Endothelial cell (in vitro differentiated cells): Measurements from ENCODE around the gene THY1. TPM values are rescaled to one million over a fixed set of nuclear protein-coding genes. Genes with fewer than 3 reads are reported as not detected.
"Not testable (repeated sequence)": the region's sequence is repeated elsewhere in the genome, so short reads cannot be mapped to it uniquely, and the experiment has no call there.

Experiments
- DNase-seq: peaks from one replicate; pipeline ENCODE4 v3.0.0; 2021; ENCODE audit warnings: low spot score
- H3K27ac Mint-ChIP-seq: one replicate; pipeline ENCODE4 v1.8.0; 2021; ENCODE audit warnings: mixed read lengths, inconsistent platforms; ENCODE audit not compliant: unreplicated experiment
- H3K27me3 Mint-ChIP-seq: one replicate; pipeline ENCODE4 v1.8.0; 2021; ENCODE audit warnings: mild to moderate bottlenecking, moderate library complexity, mixed read lengths, inconsistent platforms; ENCODE audit not compliant: unreplicated experiment
- H3K36me3 Mint-ChIP-seq: one replicate; pipeline ENCODE4 v1.8.0; 2021; ENCODE audit warnings: mild to moderate bottlenecking, low read depth, mixed read lengths, inconsistent platforms; ENCODE audit not compliant: unreplicated experiment
- H3K4me1 Mint-ChIP-seq: one replicate; pipeline ENCODE4 v1.8.0; 2021; ENCODE audit warnings: mild to moderate bottlenecking, mixed read lengths, inconsistent platforms; ENCODE audit not compliant: unreplicated experiment
- H3K4me3 Mint-ChIP-seq: one replicate; pipeline ENCODE4 v1.8.0; 2021; ENCODE audit warnings: mild to moderate bottlenecking, mixed read lengths, inconsistent platforms; ENCODE audit not compliant: unreplicated experiment
- H3K9me3 Mint-ChIP-seq: one replicate; pipeline ENCODE4 v1.8.0; 2021; ENCODE audit warnings: mixed read lengths, inconsistent platforms; ENCODE audit not compliant: unreplicated experiment
- total RNA-seq: library from RNA; stranded (reverse); fragmentation: NEBNext Ultra II Directional; extraction: Animal tissue kit (Norgen Biotek cat#: 25700); gene quantifications from one replicate; pipeline ENCODE4 v1.2.1, GENCODE V29; 2021; ENCODE audit not compliant: unreplicated experiment
- TF ChIP-seq, protein P1 (sequence below): fragments of 200-600 bp; sonication (generic); IDR thresholded peaks from one replicate; pipeline ENCODE4 v1.5.0; 2021; ENCODE audit warnings: antibody characterized with exemption; ENCODE audit not compliant: unreplicated experiment

Gene THY1
- total RNA-seq, 1 donor from 2014 or later: 526 TPM

- Mint-ChIP-seq H3K36me3 (no peaks in the 10 kb centered on the region), H3K9me3 (no peaks in the 10 kb centered on the region), H3K27me3 (peaks cover 2% of the 10 kb centered on the region), H3K4me1 (peaks cover 25% of the 10 kb centered on the region), H3K4me3 (no peak overlapping the region), H3K27ac (no peak overlapping the region)
- DNase-seq: no peak
- TF ChIP-seq, protein P1, sequence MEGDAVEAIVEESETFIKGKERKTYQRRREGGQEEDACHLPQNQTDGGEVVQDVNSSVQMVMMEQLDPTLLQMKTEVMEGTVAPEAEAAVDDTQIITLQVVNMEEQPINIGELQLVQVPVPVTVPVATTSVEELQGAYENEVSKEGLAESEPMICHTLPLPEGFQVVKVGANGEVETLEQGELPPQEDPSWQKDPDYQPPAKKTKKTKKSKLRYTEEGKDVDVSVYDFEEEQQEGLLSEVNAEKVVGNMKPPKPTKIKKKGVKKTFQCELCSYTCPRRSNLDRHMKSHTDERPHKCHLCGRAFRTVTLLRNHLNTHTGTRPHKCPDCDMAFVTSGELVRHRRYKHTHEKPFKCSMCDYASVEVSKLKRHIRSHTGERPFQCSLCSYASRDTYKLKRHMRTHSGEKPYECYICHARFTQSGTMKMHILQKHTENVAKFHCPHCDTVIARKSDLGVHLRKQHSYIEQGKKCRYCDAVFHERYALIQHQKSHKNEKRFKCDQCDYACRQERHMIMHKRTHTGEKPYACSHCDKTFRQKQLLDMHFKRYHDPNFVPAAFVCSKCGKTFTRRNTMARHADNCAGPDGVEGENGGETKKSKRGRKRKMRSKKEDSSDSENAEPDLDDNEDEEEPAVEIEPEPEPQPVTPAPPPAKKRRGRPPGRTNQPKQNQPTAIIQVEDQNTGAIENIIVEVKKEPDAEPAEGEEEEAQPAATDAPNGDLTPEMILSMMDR: no peak
These were observed 22.4 kb upstream of the THY1 start for GRCh38 chr11:119445379-119445778.

DNA sequence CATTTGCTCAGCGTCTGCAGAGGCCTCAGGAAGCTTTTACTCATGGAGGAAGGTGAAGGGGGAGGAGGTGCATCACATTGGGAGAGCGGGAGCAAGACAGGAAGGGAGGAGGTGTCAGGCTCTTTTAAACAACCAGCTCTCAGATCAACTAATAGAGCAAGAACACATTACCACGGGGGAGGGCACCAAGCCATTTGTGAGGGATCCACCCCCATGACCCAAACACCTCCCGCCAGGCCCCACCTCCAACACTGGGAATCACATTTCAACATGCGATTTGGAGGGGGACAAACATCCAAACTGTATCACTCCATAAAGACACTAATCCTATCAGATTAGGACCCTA, 18.9 kb upstream of the THY1 start:
- TF ChIP-seq, protein P1: no peak
- Mint-ChIP-seq H3K27ac (no peak overlapping the region), H3K9me3 (no peaks in the 10 kb centered on the region), H3K36me3 (no peaks in the 10 kb centered on the region), H3K4me3 (no peak overlapping the region), H3K27me3 (peaks cover 2% of the 10 kb centered on the region), H3K4me1 (peaks cover 14% of the 10 kb centered on the region)
- no peak for DNase-seq

DNA sequence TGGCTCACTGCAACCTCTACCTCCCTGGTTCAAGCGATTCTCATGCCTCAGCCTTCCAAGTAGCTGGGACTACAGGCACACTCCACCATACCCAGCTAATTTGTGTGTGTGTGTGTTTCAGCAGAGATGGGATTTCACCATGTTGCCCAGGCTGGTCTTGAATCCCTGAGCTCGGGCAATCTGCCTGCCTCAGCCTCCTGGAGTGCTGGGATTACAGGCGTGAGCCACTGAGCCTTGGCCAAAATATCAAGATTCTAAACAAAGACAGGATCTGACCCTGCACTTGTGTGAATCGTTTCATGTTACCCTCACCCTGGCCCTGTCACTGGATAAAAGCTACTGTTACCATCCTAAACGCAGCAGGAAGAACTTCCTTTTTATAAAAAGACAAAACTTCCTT, 15.6 kb upstream of the THY1 start:
- Mint-ChIP-seq H3K27ac (peak overlapping the region; percentile 61), H3K36me3 (no peaks in the 10 kb centered on the region), H3K27me3 (peaks cover 2% of the 10 kb centered on the region), H3K4me1 (peaks cover 18% of the 10 kb centered on the region), H3K9me3 (no peaks in the 10 kb centered on the region), H3K4me3 (no peak overlapping the region)
- TF ChIP-seq, protein P1: no peak
- no peak for DNase-seq

DNA sequence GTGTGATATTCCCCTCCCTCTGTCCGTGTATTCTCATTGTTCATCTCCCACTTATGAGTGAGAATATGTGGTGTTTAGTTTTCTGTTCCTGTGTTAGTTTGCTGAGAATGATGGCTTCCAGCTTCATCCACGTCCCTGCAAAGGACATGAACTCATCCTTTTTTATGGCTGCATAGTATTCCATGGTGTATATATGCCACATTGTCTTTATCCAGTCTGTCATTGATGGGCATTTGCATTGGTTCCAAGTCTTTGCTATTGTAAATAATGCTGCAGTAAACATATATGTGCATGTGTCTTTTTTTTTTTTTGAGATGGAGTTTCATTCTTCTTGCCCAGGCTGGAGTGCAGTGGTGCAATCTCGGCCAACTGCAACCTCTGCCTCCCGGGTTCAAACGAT, 14.5 kb upstream of the THY1 start:
- Mint-ChIP-seq H3K27ac (peak overlapping the region; percentile 52), H3K4me1 (peaks cover 27% of the 10 kb centered on the region)
- H3K4me3 Mint-ChIP-seq, H3K9me3 Mint-ChIP-seq, H3K27me3 Mint-ChIP-seq, H3K36me3 Mint-ChIP-seq, DNase-seq: not testable (repeated sequence)

DNA sequence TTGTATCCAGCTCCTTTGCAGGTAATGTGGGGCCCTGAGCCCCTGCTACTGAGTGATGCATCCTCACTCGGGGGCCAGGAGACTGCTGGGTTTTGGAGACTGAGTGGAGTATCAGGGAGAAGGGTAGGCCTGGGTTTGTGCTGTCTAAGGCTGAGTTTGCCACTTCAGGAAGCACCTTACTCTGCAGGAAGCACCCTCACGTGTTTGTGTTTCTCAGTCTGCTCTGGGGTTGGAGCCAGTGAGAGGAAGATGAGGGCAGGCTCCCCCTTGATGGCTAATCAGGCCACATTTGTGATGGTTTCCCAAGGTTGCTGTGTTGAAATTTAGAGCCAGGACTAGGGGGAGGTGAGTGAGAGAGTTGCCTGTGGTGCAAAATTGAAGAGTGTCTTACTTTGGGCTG, 13.7 kb upstream of the THY1 start:
- Mint-ChIP-seq H3K27ac (no peak overlapping the region), H3K9me3 (no peaks in the 10 kb centered on the region), H3K27me3 (peaks cover 2% of the 10 kb centered on the region), H3K4me1 (peaks cover 30% of the 10 kb centered on the region), H3K36me3 (no peaks in the 10 kb centered on the region), H3K4me3 (no peak overlapping the region)
- no peak for DNase-seq
- TF ChIP-seq, protein P1: no peak

DNA sequence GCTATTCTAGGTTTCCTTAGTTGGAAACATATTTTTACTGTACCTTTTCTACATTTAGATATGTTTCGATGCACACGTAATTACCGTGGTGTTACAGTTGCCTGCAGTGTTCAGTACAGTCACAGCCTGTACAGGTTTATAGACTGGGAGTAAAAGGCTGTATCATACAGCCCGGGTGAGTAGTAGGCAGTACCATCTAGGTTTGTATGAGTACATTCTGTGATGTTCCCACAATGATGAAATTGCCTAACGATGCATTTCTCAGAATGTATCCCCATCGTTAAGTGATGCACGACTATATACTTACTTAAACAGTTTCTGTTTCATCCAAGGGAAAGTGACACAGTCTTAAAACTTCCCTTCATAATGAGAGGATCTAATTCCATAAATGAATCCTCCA, 13.1 kb upstream of the THY1 start:
- Mint-ChIP-seq H3K4me1 (peaks cover 26% of the 10 kb centered on the region), H3K27me3 (peaks cover 2% of the 10 kb centered on the region), H3K27ac (no peak overlapping the region), H3K36me3 (no peaks in the 10 kb centered on the region), H3K4me3 (no peak overlapping the region), H3K9me3 (no peaks in the 10 kb centered on the region)
- no peak for DNase-seq
- TF ChIP-seq, protein P1: no peak
